Astrocyte (in vitro differentiated cells and primary cell): Measurements from ENCODE around the gene SLC16A2. TPM values are rescaled to one million over a fixed set of nuclear protein-coding genes. Genes with fewer than 3 reads are reported as not detected.

Experiments
- DNase-seq: peaks from one replicate; pipeline ENCODE4 v3.0.0-alpha.2; 2010; ENCODE audit warnings: low read depth
- FAIRE-seq: peaks from 2 replicates; lab custom pipeline; 2011; peaks lifted over from hg19 to GRCh38; lab: Jason Lieb, UNC
- H2AFZ ChIP-seq: 2 replicates; pipeline ENCODE4 v1.6.0; 2012; ENCODE audit warnings: low read depth, low read length, inconsistent platforms
- H3K27ac ChIP-seq: 2 replicates; pipeline ENCODE4 v1.5.1; 2011; ENCODE audit warnings: low read depth, low read length, inconsistent platforms
- H3K27me3 ChIP-seq: 2 replicates; pipeline ENCODE4 v1.6.0; 2011; ENCODE audit warnings: low read length, inconsistent platforms; ENCODE audit not compliant: insufficient read depth
- H3K36me3 ChIP-seq: 2 replicates; pipeline ENCODE4 v1.5.1; 2011; ENCODE audit warnings: low read length, inconsistent platforms; ENCODE audit not compliant: insufficient read depth
- H3K4me1 ChIP-seq: 2 replicates; pipeline ENCODE4 v1.5.1; 2011; ENCODE audit warnings: low read length, inconsistent platforms; ENCODE audit not compliant: insufficient read depth
- H3K4me2 ChIP-seq: 2 replicates; pipeline ENCODE4 v1.6.0; 2012; ENCODE audit warnings: low read length, inconsistent platforms
- H3K4me3 ChIP-seq: 2 replicates; pipeline ENCODE4 v1.5.1; 2011; ENCODE audit warnings: low read depth, mild to moderate bottlenecking, low read length, inconsistent platforms; ENCODE audit not compliant: insufficient read depth
- H3K79me2 ChIP-seq: 2 replicates; pipeline ENCODE4 v1.6.0; 2012; ENCODE audit warnings: mild to moderate bottlenecking, low read length, inconsistent platforms; ENCODE audit not compliant: insufficient read depth
- H3K9ac ChIP-seq: 2 replicates; pipeline ENCODE4 v1.6.0; 2012; ENCODE audit warnings: mild to moderate bottlenecking, low read length, inconsistent platforms
- H3K9me3 ChIP-seq: 2 replicates; pipeline ENCODE4 v1.5.1; 2012; ENCODE audit warnings: low read depth, mild to moderate bottlenecking, low read length, inconsistent platforms; ENCODE audit not compliant: insufficient read depth
- H4K20me1 ChIP-seq: 2 replicates; pipeline ENCODE4 v1.6.0; 2012; ENCODE audit warnings: low read length, inconsistent platforms; ENCODE audit not compliant: insufficient read depth
- H3K27ac Mint-ChIP-seq: one replicate; pipeline ENCODE4 v1.8.0; 2021; ENCODE audit warnings: mild to moderate bottlenecking, mixed read lengths; ENCODE audit not compliant: unreplicated experiment
- H3K27me3 Mint-ChIP-seq: one replicate; pipeline ENCODE4 v1.8.0; 2021; ENCODE audit warnings: low read depth, mixed read lengths; ENCODE audit not compliant: unreplicated experiment
- H3K36me3 Mint-ChIP-seq: one replicate; pipeline ENCODE4 v1.8.0; 2021; ENCODE audit warnings: low read depth, mixed read lengths; ENCODE audit not compliant: unreplicated experiment
- H3K4me1 Mint-ChIP-seq: one replicate; pipeline ENCODE4 v1.8.0; 2021; ENCODE audit warnings: low read depth, mixed read lengths; ENCODE audit not compliant: unreplicated experiment
- H3K4me3 Mint-ChIP-seq: one replicate; pipeline ENCODE4 v1.8.0; 2021; ENCODE audit warnings: mild to moderate bottlenecking, moderate library complexity, mixed read lengths; ENCODE audit not compliant: unreplicated experiment
- H3K9me3 Mint-ChIP-seq: one replicate; pipeline ENCODE4 v1.8.0; 2021; ENCODE audit warnings: mild to moderate bottlenecking, mixed read lengths; ENCODE audit not compliant: unreplicated experiment
- CTCF ChIP-seq: IDR thresholded peaks from 2 replicates; pipeline ENCODE4 v1.5.1; 2011; ENCODE audit warnings: low read depth, mild to moderate bottlenecking, inconsistent platforms, low read length, moderate library complexity; ENCODE audit not compliant: insufficient read depth
- EZH2 ChIP-seq: IDR thresholded peaks from 2 replicates; pipeline ENCODE4 v1.6.1; 2012; ENCODE audit warnings: mild to moderate bottlenecking, low read length, inconsistent platforms; ENCODE audit not compliant: insufficient read depth
- total RNA-seq: library from RNA; stranded (reverse); gene quantifications from 2 replicates; pipeline ENCODE4 v1.2.1, GENCODE V29; 2021

The SLC16A2 gene
- total RNA-seq, 1 donor from 2014 or later, result 21.1 TPM

- DNase-seq (peak; percentile 66), FAIRE-seq (peak; percentile 88)
- Histone ChIP-seq H3K4me1 (no peaks in the 10 kb centered on the region), H3K4me3 (no peak overlapping the region), H3K27ac (no peak overlapping the region), H3K9ac (no peak overlapping the region), H4K20me1 (no peaks in the 10 kb centered on the region), H3K4me2 (peak overlapping the region; percentile 25), H3K36me3 (no peaks in the 10 kb centered on the region), H3K79me2 (no peaks in the 10 kb centered on the region), H3K27me3 (no peaks in the 10 kb centered on the region), H2AFZ (no peak overlapping the region), H3K9me3 (no peaks in the 10 kb centered on the region)
- no peak overlapping the region for H3K27ac Mint-ChIP-seq
- TF ChIP-seq EZH2 (no peak), CTCF (no peak)
- H3K36me3 Mint-ChIP-seq, result no peaks in the 10 kb centered on the region
- H3K27me3 Mint-ChIP-seq, result no peaks in the 10 kb centered on the region
- H3K9me3 Mint-ChIP-seq, result no peaks in the 10 kb centered on the region
- no peak overlapping the region for H3K4me3 Mint-ChIP-seq
- peaks cover 4% of the 10 kb centered on the region for H3K4me1 Mint-ChIP-seq
Measured at GRCh38 chrX:74458736-74459135, 37.4 kb downstream of the SLC16A2 start.

GRCh38 chrX:74461384-74461783, 40.1 kb downstream of the SLC16A2 start:
- Mint-ChIP-seq H3K36me3 (no peaks in the 10 kb centered on the region), H3K27me3 (no peaks in the 10 kb centered on the region), H3K27ac (no peak overlapping the region), H3K9me3 (no peaks in the 10 kb centered on the region), H3K4me3 (no peak overlapping the region), H3K4me1 (peaks cover 4% of the 10 kb centered on the region)
- Histone ChIP-seq H3K27ac (no peak overlapping the region), H3K9ac (no peak overlapping the region), H4K20me1 (no peaks in the 10 kb centered on the region), H3K79me2 (no peaks in the 10 kb centered on the region), H2AFZ (no peak overlapping the region), H3K4me2 (no peak overlapping the region), H3K4me1 (no peaks in the 10 kb centered on the region), H3K9me3 (no peaks in the 10 kb centered on the region), H3K27me3 (no peaks in the 10 kb centered on the region), H3K4me3 (no peak overlapping the region), H3K36me3 (no peaks in the 10 kb centered on the region)
- TF ChIP-seq EZH2 (no peak), CTCF (no peak)
- FAIRE-seq (no peak), DNase-seq (no peak)

- TF ChIP-seq CTCF (no peak), EZH2 (no peak)
- no peak overlapping the region for H3K9ac ChIP-seq
- Mint-ChIP-seq H3K4me1 (peaks cover 3% of the 10 kb centered on the region), H3K36me3 (no peaks in the 10 kb centered on the region), H3K27me3 (no peaks in the 10 kb centered on the region), H3K9me3 (no peaks in the 10 kb centered on the region), H3K27ac (no peak overlapping the region), H3K4me3 (no peak overlapping the region)
- H3K36me3 ChIP-seq, result no peaks in the 10 kb centered on the region
- no peaks in the 10 kb centered on the region for H3K9me3 ChIP-seq
- no peak overlapping the region for H3K4me2 ChIP-seq
- FAIRE-seq (no peak), DNase-seq (no peak)
- no peaks in the 10 kb centered on the region for H4K20me1 ChIP-seq
- H3K27ac ChIP-seq, result no peak overlapping the region
- no peak overlapping the region for H2AFZ ChIP-seq
- H3K4me1 ChIP-seq, result no peaks in the 10 kb centered on the region
- no peaks in the 10 kb centered on the region for H3K27me3 ChIP-seq
- no peak overlapping the region for H3K4me3 ChIP-seq
- H3K79me2 ChIP-seq, result no peaks in the 10 kb centered on the region
Measured at GRCh38 chrX:74464722-74465121, 43.4 kb downstream of the SLC16A2 start.
